Ovary (tissue), 9 donors: Measurements from ENCODE around the gene MCFD2. TPM values are rescaled to one million over a fixed set of nuclear protein-coding genes. Genes with fewer than 3 reads are reported as not detected.

Source experiments
- DNase-seq, 5 donors: peaks; one replicate each; pipeline ENCODE4 v3.0.0-alpha.2; 2019 to 2020
- H3K27ac ChIP-seq, 2 donors: fragments of 200-600 bp; one replicate each; pipeline versions ENCODE4 v1.5.1 to v1.8.0; 2019 to 2022
- H3K27me3 ChIP-seq: fragments of 200-600 bp; one replicate; pipeline ENCODE4 v1.8.0; 2022
- H3K36me3 ChIP-seq: fragments of 200-600 bp; sonication (generic); one replicate; pipeline ENCODE4 v1.5.1; 2019
- H3K4me1 ChIP-seq: one replicate; pipeline ENCODE4 v1.8.1; 2013; ENCODE audit warnings: mild to moderate bottlenecking, moderate library complexity; ENCODE audit not compliant: insufficient read depth
- H3K4me3 ChIP-seq: fragments of 200-600 bp; sonication (generic); one replicate; pipeline ENCODE4 v1.5.1; 2017
- H3K9me3 ChIP-seq, 2 donors: fragments of 200-600 bp in 1 of 2; sonication (generic) in 1 of 2; one replicate each; pipeline versions ENCODE4 v1.5.1 to v1.8.1; 2013 to 2019; ENCODE audit warnings: mild to moderate bottlenecking in 1 of 2, moderate library complexity in 1 of 2
- CTCF ChIP-seq, 3 donors: fragments of 450-650 bp in 2 of 3; fragments of 200-600 bp in 1 of 3; IDR thresholded peaks; one replicate each; pipeline versions ENCODE4 v1.5.1 to v1.8.0; 2016 to 2022; ENCODE audit warnings: antibody characterized with exemption in 3 of 3, mild to moderate bottlenecking in 1 of 3
- EP300 ChIP-seq: sonication (generic); formaldehyde crosslinking; IDR thresholded peaks from one replicate; pipeline ENCODE4 v1.6.1; 2017; ENCODE audit warnings: antibody characterized with exemption
- POLR2A ChIP-seq: fragments of 450-650 bp; IDR thresholded peaks from one replicate; pipeline ENCODE4 v1.6.1; 2017; ENCODE audit warnings: antibody characterized with exemption, mild to moderate bottlenecking, moderate library complexity
- WGBS, 3 donors: extraction: QIAGEN DNeasy Blood & Tissue Kit in 1 of 3; methylation state at CpG; one replicate each; pipeline versions ENCODE4 v1.1.5 to v1.1.7; 2013 to 2017; 5-methylcytosine and 5-hydroxymethylcytosine counted together
- intact Hi-C, 4 donors: fragments of 100-400 bp; cut with DNase I; formaldehyde crosslinking; loops; one replicate each; pipeline versions ENCODE4 v1.11.0 to v1.15.1; 2022 to 2023
- polyA plus RNA-seq, 2 donors: library from polyadenylated mRNA; stranded (reverse); fragments of 200-250 nt in 1 of 2; fragments of 350-450 nt in 1 of 2; fragmentation: Illumina TruSeq in 1 of 2; extraction: RNeasy Lipid Tissue Mini Kit (QIAGEN cat#74804) in 1 of 2; gene quantifications; one replicate each; pipeline ENCODE4 v1.2.3, GENCODE V29; 2013 to 2014
- total RNA-seq, 7 donors: library from RNA; depleted of rRNA in 2 of 7; stranded (reverse); fragments of >200 nt in 2 of 7; fragmentation: NEBNext Ultra II Directional in 3 of 7; extraction: Animal tissue kit (Norgen Biotek cat#: 25700) in 3 of 7; gene quantifications; one replicate each; pipeline versions ENCODE4 v1.1.0 to v1.2.4, GENCODE V29; 2016 to 2023
- donor health status: DM: no; HTN: no; CAD: no; lungs with moderate emphysema.
- donor health status: DM: no; HTN: no; CAD: no.
- donor health status: Bipolar disorder and iron deficiency.
- donor health status: DM: yes; HTN: yes; CAD: no.
- donor health status: DM: no; HTN: no; CAD: no.
- donor health status: DM: yes; HTN: yes; CAD: no.

Gene MCFD2
- total and polyA plus RNA-seq, 9 donors = 62.8 to 176 (median 134) TPM

DNA sequence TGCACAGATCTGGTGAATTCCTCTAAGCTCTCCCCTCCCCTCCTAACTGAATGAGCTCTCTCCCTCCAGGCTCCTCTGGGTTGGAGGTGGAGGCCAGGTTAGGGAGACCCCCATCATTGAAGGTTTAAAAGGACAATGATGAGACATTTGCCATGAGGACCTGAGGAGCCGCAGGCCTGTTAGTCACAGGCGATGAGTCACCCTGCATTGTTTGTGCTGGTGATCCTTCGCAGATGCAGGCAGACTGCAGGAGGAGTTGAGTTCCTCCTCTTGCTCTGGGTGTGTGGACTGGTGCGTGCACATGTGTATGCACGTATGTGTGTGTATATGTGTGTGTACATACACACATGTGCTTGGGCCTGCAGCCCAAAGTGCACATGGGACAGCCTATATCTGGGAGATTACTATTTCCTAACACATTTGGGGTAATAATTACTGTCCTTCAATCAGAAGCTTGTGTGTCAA lies 42.0 kb downstream of the MCFD2 start:
- TF ChIP-seq EP300 (no peak), CTCF (IDR thresholded peaks at IDR 0.05) (no peak), POLR2A (no peak)
- intact Hi-C loops = loop anchor here in 2 of 4 donors (5.0 to 10.0 kb wide), 2 partner anchors 69 to 216 kb away; no protein-coding TSS in a partner anchor
- peak in 4 of 5 donors; percentile 53 to 76 (median 64) for DNase-seq
- no peak overlapping the region for H3K27ac ChIP-seq
- no peaks in the 10 kb centered on the region for H3K36me3 ChIP-seq
- WGBS, 3 donors = 39 to 49% (median 45%) methylated on average over 5 of the region's 5 CpGs
- H3K9me3 ChIP-seq = no peaks in the 10 kb centered on the region
- H3K4me1 ChIP-seq = peaks cover 18% of the 10 kb centered on the region
- no peaks in the 10 kb centered on the region for H3K27me3 ChIP-seq
- H3K4me3 ChIP-seq = no peak overlapping the region

DNA sequence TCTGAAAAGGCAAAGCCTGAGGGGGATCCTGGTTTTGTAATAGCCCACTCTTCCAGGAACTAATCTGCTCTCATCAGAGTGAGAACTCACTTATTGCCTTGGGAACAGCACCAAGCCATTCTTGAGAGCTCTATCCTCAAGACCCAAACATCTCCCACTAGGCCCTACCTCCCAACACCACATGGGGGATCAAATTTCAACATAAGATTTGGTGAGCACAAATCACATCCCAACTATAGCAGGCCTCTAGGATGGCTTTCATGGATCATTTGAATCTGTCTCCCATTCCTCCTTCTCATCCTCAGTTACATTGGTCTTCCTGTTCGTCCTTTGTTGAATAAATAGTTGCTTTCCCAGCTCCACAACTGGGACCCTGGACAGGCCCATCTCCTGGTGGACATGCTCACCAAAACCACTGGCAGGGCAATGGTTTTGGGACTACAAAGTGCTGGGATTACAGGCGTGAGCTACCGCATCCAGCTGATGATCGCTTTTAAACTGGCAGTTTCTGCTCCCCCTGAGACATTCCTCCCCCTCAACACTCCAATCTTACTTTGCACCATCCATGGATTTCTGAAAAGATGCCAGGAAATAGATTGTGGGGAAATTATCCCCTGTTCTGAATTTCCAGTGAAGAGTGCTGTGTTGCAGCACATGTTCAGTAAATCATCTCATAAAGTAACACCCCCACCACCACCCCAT lies 42.6 kb downstream of the MCFD2 start:
- H3K9me3 ChIP-seq = no peaks in the 10 kb centered on the region
- H3K4me1 ChIP-seq = peaks cover 12% of the 10 kb centered on the region
- H3K27ac ChIP-seq = no peak overlapping the region
- H3K36me3 ChIP-seq = no peaks in the 10 kb centered on the region
- no peak overlapping the region for H3K4me3 ChIP-seq
- WGBS, 3 donors = 90 to 95% (median 92%) methylated on average over 4 of the region's 4 CpGs
- TF ChIP-seq CTCF (IDR thresholded peaks at IDR 0.05) (no peak), EP300 (no peak), POLR2A (no peak)
- intact Hi-C loops = loop anchor here in 2 of 4 donors (5.0 to 10.0 kb wide), 2 partner anchors 68 to 216 kb away; no protein-coding TSS in a partner anchor
- no peaks in the 10 kb centered on the region for H3K27me3 ChIP-seq
- no peak for DNase-seq

DNA sequence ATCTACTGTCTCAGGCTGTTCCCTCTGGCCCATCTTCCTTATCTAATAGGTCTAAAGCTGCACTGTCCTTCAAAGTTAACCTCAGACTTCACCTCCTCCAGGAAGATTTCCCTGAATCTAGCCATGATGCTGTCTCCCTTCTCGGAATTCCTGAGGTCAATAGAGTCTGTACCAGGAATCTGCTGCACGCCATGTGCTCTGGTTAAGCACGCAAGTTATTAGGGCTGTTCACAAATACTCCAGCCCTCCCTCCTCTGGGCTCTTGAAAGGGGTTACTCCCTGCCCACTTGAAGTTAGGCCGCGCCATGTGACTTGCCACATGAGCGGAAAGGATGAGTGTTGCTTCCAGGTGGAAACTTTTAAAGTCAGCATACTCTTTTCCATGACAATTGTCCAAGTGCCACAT lies 43.6 kb downstream of the MCFD2 start:
- no peak for DNase-seq
- H3K9me3 ChIP-seq = no peaks in the 10 kb centered on the region
- WGBS, 3 donors = 96 to 98% (median 98%) methylated on average over 6 of the region's 6 CpGs
- intact Hi-C loops = loop anchor here in 2 of 4 donors (5.0 to 10.0 kb wide), 2 partner anchors 67 to 215 kb away; no protein-coding TSS in a partner anchor
- H3K4me3 ChIP-seq = no peak overlapping the region
- TF ChIP-seq EP300 = no peak
- TF ChIP-seq POLR2A = no peak
- TF ChIP-seq CTCF (IDR thresholded peaks at IDR 0.05) = no peak
- peaks cover 11% of the 10 kb centered on the region for H3K4me1 ChIP-seq
- H3K27me3 ChIP-seq = no peaks in the 10 kb centered on the region
- no peaks in the 10 kb centered on the region for H3K36me3 ChIP-seq
- H3K27ac ChIP-seq = no peak overlapping the region

GRCh38 chr2:46870051-46870839 lies 45.4 kb downstream of the MCFD2 start:
- WGBS, 3 donors = 89 to 93% (median 92%) methylated on average over 8 of the region's 8 CpGs
- H3K9me3 ChIP-seq = no peaks in the 10 kb centered on the region
- intact Hi-C loops = loop anchor here in 2 of 4 donors (5.0 to 10.0 kb wide), 2 partner anchors 65 to 213 kb away; no protein-coding TSS in a partner anchor
- TF ChIP-seq EP300 (no peak), CTCF (IDR thresholded peaks at IDR 0.05) (no peak), POLR2A (no peak)
- no peak overlapping the region for H3K27ac ChIP-seq
- no peak overlapping the region for H3K4me3 ChIP-seq
- no peaks in the 10 kb centered on the region for H3K27me3 ChIP-seq
- H3K36me3 ChIP-seq = no peaks in the 10 kb centered on the region
- peaks cover 12% of the 10 kb centered on the region for H3K4me1 ChIP-seq
- no peak for DNase-seq
